HG03457 (cell line): Measurements from ENCODE around the gene MROH7.

Source experiments
- ATAC-seq: cut with Tn5 transposase; IDR thresholded peaks from one replicate; pipeline ENCODE4 v1.9.1; 2021; ENCODE audit warnings: moderate number of reproducible peaks; ENCODE audit not compliant: unreplicated experiment

The MROH7 gene

GRCh38 chr1:54723985-54724384 lies 82.4 kb downstream of the MROH7 start:
- ATAC-seq = no peak

- no peak for ATAC-seq
These were observed 83.2 kb downstream of the MROH7 start for GRCh38 chr1:54724771-54725170.

GRCh38 chr1:54728027-54728426 lies 86.4 kb downstream of the MROH7 start:
- ATAC-seq = no peak

GRCh38 chr1:54736685-54737084 lies 95.1 kb downstream of the MROH7 start:
- no peak for ATAC-seq

- no peak for ATAC-seq
These were observed 96.7 kb downstream of the MROH7 start for GRCh38 chr1:54738244-54738643.

GRCh38 chr1:54741531-54741930 lies 99.9 kb downstream of the MROH7 start:
- ATAC-seq = no peak

GRCh38 chr1:54742282-54742681 lies 100.7 kb downstream of the MROH7 start:
- ATAC-seq = no peak

- no peak for ATAC-seq
These were observed 102.0 kb downstream of the MROH7 start for GRCh38 chr1:54743416-54744226.

- ATAC-seq = no peak
These were observed 103.1 kb downstream of the MROH7 start for GRCh38 chr1:54744696-54745095.

- no peak for ATAC-seq
These were observed 103.7 kb downstream of the MROH7 start for GRCh38 chr1:54745274-54745673.

- ATAC-seq = no peak
These were observed 104.3 kb downstream of the MROH7 start for GRCh38 chr1:54745864-54746263.

- no peak for ATAC-seq
These were observed 106.7 kb downstream of the MROH7 start for GRCh38 chr1:54748094-54748835.

GRCh38 chr1:54750596-54750995 lies 109.0 kb downstream of the MROH7 start:
- no peak for ATAC-seq

GRCh38 chr1:54751426-54751825 lies 109.8 kb downstream of the MROH7 start:
- no peak for ATAC-seq

GRCh38 chr1:54754045-54754444 lies 112.5 kb downstream of the MROH7 start:
- no peak for ATAC-seq

- no peak for ATAC-seq
These were observed 113.1 kb downstream of the MROH7 start for GRCh38 chr1:54754486-54755285.

GRCh38 chr1:54757833-54758232 lies 116.2 kb downstream of the MROH7 start:
- ATAC-seq = no peak

- no peak for ATAC-seq
These were observed 117.2 kb downstream of the MROH7 start for GRCh38 chr1:54758678-54759348.
